Common myeloid progenitor, CD34-positive (primary cell): ENCODE results near the gene TCERG1.

ENCODE experiments used
- CTCF ChIA-PET: fragments of 350-600 bp; sonication (Branson Sonifier 250); formaldehyde crosslinking; loops from one replicate; lab custom pipeline; 2021; ENCODE audit warnings: antibody characterized with exemption; lab: Charles Lee
- POLR2A ChIA-PET: fragments of 350-600 bp; sonication (Branson Sonifier 250); formaldehyde crosslinking; loops from one replicate; lab custom pipeline; 2021; ENCODE audit warnings: antibody characterized with exemption; lab: Charles Lee
- DNase-seq, 3 donors: peaks; one replicate each; pipeline versions ENCODE4 v3.0.0 to v3.0.0-alpha.2; 2013
- H3K27ac ChIP-seq, 2 experiments: 1 replicate in 1 of 2; 2 replicates in 1 of 2; pipeline ENCODE4 v1.7.0; 2013; ENCODE audit warnings: inconsistent platforms in 2 of 2, low read length in 2 of 2, mild to moderate bottlenecking in 2 of 2, low read depth in 1 of 2, moderate library complexity in 1 of 2; ENCODE audit not compliant: severe bottlenecking in 2 of 2, insufficient read depth in 1 of 2, poor library complexity in 1 of 2
- H3K27me3 ChIP-seq, 5 experiments: replicated peaks in 2 of 5; 1 replicate in 3 of 5; 2 replicates in 2 of 5; pipeline versions ENCODE4 v1.6.1 to v1.7.0; 2013; ENCODE audit warnings: low read length in 4 of 5, mild to moderate bottlenecking in 2 of 5, moderate library complexity in 2 of 5, inconsistent platforms in 1 of 5; ENCODE audit not compliant: insufficient read depth in 5 of 5, control insufficient read depth in 4 of 5
- H3K36me3 ChIP-seq, 4 experiments: 1 replicate in 2 of 4; 2 replicates in 2 of 4; pipeline versions ENCODE4 v1.6.1 to v1.7.0; 2013; ENCODE audit warnings: low read length in 3 of 4, control low read depth in 1 of 4, mild to moderate bottlenecking in 1 of 4; ENCODE audit not compliant: control insufficient read depth in 4 of 4, insufficient read depth in 4 of 4
- H3K4me1 ChIP-seq, 4 experiments: 1 replicate in 3 of 4; 2 replicates in 1 of 4; pipeline versions ENCODE4 v1.6.1 to v1.7.1; 2013; ENCODE audit warnings: low read length in 3 of 4, mild to moderate bottlenecking in 3 of 4, control low read depth in 1 of 4, inconsistent platforms in 1 of 4, moderate library complexity in 1 of 4; ENCODE audit not compliant: control insufficient read depth in 4 of 4, insufficient read depth in 4 of 4; ENCODE audit errors: control extremely low read depth in 1 of 4
- H3K4me3 ChIP-seq, 7 experiments: 1 replicate in 4 of 7; 2 replicates in 3 of 7; pipeline versions ENCODE4 v1.5.1 to v1.7.0; 2013; ENCODE audit warnings: mild to moderate bottlenecking in 7 of 7, low read length in 6 of 7, moderate library complexity in 6 of 7, inconsistent platforms in 2 of 7, low read depth in 2 of 7, control low read depth in 1 of 7; ENCODE audit not compliant: insufficient read depth in 4 of 7, control insufficient read depth in 1 of 7; ENCODE audit errors: extremely low read depth in 1 of 7
- H3K9me3 ChIP-seq, 5 experiments: 1 replicate in 4 of 5; 2 replicates in 1 of 5; pipeline versions ENCODE4 v1.6.1 to v1.7.1; 2013; ENCODE audit warnings: low read length in 4 of 5, mild to moderate bottlenecking in 2 of 5, inconsistent platforms in 1 of 5, low read depth in 1 of 5, moderate library complexity in 1 of 5; ENCODE audit not compliant: control insufficient read depth in 4 of 5, insufficient read depth in 2 of 5; ENCODE audit errors: control extremely low read depth in 1 of 5
- WGBS: methylation state at CpG from one replicate; pipeline ENCODE4 v1.1.5; 2013; ENCODE audit not compliant: insufficient coverage; 5-methylcytosine and 5-hydroxymethylcytosine counted together

The TCERG1 gene

DNA sequence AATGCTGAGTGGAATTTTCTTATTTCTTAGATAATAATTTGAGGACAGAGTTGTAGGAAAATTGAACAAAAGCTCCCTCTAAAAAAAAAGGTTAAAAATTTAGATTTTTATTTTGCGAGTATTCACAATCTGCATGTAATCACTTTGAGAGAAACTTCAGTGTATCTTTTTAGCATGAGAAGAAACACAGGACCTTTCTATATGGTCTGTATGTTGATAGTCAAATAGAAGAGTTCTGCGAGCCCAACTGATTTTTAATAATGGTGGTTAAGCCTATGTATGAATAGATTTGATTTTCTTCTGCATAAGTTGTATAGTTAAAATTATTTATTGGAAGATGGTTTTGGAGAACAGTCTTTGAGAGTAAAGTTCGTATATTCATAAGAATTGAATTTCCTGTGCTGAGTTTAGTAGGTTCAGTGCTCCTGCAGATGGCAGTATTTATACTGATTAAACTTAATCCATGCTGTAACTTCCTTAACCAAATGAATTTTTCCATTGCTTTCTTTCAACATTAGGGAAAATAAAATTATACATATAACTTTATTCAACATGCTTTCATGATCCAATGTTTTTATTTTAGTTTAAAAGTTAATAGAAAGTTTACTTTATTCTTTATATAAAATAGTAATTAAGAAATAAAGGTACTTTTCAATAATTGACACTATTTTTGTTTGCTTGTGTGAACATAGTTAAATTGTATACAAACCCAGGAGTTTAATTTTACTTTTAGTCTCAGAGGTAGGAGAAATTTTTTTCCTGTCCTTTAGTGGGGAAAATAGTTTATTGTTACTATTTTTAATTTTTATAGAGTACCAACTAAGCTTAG is 19.6 kb downstream of the TCERG1 start:
- ChIA-PET CTCF (interaction anchor here (0.9 to 2.6 kb wide), 5 partner anchors 11 to 67 kb away, joined by 3 to 7 read pairs (median 4); no protein-coding TSS in a partner anchor), POLR2A (no interaction called here)
- WGBS: 90% methylated on average over 1 of the region's 3 CpGs

DNA sequence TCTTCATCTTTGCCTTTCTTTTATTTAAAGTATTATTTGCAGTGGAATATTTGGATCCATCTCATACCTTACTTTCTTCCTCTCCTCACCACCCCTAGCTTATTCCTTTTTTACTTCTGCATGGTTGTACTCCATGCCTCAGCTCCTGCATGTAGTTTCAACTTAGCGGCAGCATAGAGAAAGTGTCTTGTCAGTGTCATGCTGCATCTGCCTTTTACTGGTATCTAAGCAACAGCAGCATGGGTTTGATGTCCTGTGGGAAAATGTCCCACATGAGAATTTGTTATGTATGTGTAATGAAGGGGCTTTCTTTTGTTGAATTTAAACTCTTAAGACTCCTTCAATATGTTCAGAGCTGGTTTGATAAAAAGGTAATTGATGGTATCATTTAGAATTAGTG is 20.6 kb downstream of the TCERG1 start:
- Histone ChIP-seq H3K4me1 (no peaks in the 10 kb centered on the region), H3K36me3 (peaks cover 32 to 73% (median 50%) of the 10 kb centered on the region in 4 experiments), H3K4me3 (no peak overlapping the region), H3K27ac (no peak overlapping the region), H3K27me3 (no peaks in the 10 kb centered on the region), H3K9me3 (no peaks in the 10 kb centered on the region)
- CTCF ChIA-PET: interaction anchor here (0.5 to 2.6 kb wide), 7 partner anchors 10 to 210 kb away, joined by 4 to 7 read pairs (median 4); no protein-coding TSS in a partner anchor
- DNase-seq: no peak
- 100% methylated on average over 1 of the region's 1 CpG for WGBS
- POLR2A ChIA-PET: no interaction called here

More for the DNA sequence above, 19.6 kb downstream of the TCERG1 start:
- DNase-seq: peak in 2 of 3 donors; percentile 24
- peaks cover 30 to 70% (median 45%) of the 10 kb centered on the region in 4 experiments for H3K36me3 ChIP-seq
- no peaks in the 10 kb centered on the region for H3K27me3 ChIP-seq
- H3K9me3 ChIP-seq: no peaks in the 10 kb centered on the region
- peak overlapping the region in 1 of 2 experiments; percentile 56 for H3K27ac ChIP-seq
- H3K4me1 ChIP-seq: no peaks in the 10 kb centered on the region
- H3K4me3 ChIP-seq: no peak overlapping the region

DNA sequence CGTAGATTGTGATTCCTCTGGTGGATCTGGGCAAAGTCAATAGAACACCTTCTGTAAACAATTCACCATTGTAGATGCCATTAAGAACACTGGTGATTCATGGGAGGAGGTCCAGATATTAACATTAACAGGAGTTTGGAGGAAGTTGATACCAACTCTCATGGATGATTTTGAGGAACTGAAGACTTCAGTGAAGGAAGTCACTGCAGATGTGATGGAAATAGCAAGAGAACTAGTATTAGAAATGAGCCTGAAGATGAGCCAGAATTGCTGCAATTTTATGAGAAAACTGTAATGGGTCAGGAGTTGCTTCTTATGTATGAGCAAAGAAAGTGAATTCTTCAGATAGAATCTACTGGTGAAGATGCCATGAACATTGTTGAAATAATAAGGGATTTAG is 26.9 kb downstream of the TCERG1 start:
- POLR2A ChIA-PET: no interaction called here
- no peaks in the 10 kb centered on the region for H3K27me3 ChIP-seq
- H3K4me3 ChIP-seq: peak overlapping the region in 1 of 7 experiments; percentile 33
- DNase-seq: peak in 2 of 3 donors; percentile 26 to 44
- no peak overlapping the region for H3K27ac ChIP-seq
- H3K4me1 ChIP-seq: peaks cover 0 to 26% (median 10%) of the 10 kb centered on the region in 4 experiments
- peaks cover 0 to 3% (median 0%) of the 10 kb centered on the region in 5 experiments for H3K9me3 ChIP-seq
- H3K36me3 ChIP-seq: peaks cover 23 to 83% (median 54%) of the 10 kb centered on the region in 4 experiments
- CTCF ChIA-PET: interaction anchor here (1.1 kb wide), 2 partner anchors 10 to 16 kb away, joined by 3 to 4 read pairs; no protein-coding TSS in a partner anchor
- WGBS: 100% methylated on average over 1 of the region's 1 CpG

DNA sequence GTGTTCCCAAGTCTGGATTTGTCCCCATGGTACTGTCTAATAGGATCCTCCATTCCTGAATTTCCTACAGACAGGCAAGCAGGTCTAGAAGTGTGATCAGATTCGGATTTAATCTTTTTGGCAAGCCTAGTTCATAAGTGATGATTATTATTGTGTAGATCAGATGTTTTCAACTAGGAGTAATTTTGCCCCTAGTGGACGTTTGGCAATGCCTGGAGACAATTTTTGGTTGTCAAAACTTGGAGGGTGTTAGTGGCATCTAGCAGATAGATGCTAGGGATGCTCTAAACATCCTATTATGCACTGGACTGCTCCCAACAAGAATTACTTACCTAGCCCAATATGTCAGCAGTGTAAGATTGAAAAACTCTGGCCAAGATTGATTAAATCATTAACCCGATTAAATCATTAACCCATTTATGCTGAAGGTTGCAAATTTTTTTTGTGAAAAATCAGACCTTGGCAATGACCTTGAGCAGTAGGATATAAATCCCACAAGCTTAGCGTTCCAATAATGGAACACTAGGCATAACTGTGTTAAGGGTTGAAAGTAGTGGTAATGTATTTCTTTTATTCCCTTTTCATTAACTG is 28.2 kb downstream of the TCERG1 start:
- Histone ChIP-seq H3K4me3 (no peak overlapping the region), H3K4me1 (peaks cover 0 to 26% (median 10%) of the 10 kb centered on the region in 4 experiments), H3K27ac (no peak overlapping the region), H3K36me3 (peaks cover 23 to 87% (median 54%) of the 10 kb centered on the region in 4 experiments), H3K9me3 (peaks cover 0 to 3% (median 0%) of the 10 kb centered on the region in 5 experiments), H3K27me3 (no peaks in the 10 kb centered on the region)
- ChIA-PET POLR2A (no interaction called here), CTCF (no interaction called here)
- peak in 2 of 3 donors; percentile 36 to 45 for DNase-seq
- 100% methylated on average over 1 of the region's 4 CpGs for WGBS

DNA sequence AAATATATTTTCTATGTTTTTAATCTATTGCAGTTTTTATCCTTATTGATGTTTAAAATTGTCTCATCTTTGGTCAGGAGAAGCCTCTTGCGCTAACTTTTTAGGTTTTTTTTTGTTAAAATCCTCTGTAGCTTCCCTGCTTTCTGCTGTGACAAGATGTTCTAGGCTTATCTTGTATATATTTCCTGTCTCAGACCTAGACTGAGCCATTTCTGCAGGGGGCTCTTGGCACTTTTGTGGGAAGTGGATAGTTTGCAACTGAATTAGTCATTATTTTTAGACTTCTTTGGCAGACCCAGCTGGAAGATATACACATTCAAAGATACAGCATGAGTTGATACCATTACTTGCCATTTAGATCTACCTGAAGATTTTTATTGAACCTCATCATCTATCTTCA is 28.8 kb downstream of the TCERG1 start:
- Histone ChIP-seq H3K36me3 (peaks cover 26 to 87% (median 53%) of the 10 kb centered on the region in 4 experiments), H3K9me3 (peaks cover 0 to 3% (median 0%) of the 10 kb centered on the region in 5 experiments), H3K27ac (no peak overlapping the region), H3K4me3 (no peak overlapping the region), H3K4me1 (peaks cover 0 to 26% (median 10%) of the 10 kb centered on the region in 4 experiments), H3K27me3 (no peaks in the 10 kb centered on the region)
- CTCF ChIA-PET: no interaction called here
- WGBS: 100% methylated on average over 1 of the region's 1 CpG
- POLR2A ChIA-PET: no interaction called here
- DNase-seq: no peak

DNA sequence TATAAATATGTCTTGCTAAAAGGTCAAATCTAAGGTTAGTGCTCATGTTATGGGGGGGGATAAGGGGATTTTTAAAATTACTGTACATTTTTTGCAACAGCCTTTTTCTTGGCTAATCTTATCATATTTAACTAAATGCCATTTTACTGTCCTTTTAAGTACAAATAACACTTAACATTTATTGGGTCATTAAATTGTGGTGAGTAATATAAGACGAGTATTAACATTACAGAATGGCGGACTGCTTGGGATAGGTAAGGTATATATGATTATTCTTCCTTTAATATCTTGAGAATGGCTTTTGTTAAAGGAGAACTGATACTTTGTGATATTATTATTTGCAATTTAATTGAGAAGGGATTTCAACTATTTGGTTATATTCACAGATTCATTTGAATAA is 35.6 kb downstream of the TCERG1 start:
- Histone ChIP-seq H3K4me3 (no peak overlapping the region), H3K9me3 (no peaks in the 10 kb centered on the region), H3K36me3 (peaks cover 21 to 94% (median 53%) of the 10 kb centered on the region in 4 experiments), H3K4me1 (no peaks in the 10 kb centered on the region), H3K27ac (no peak overlapping the region), H3K27me3 (no peaks in the 10 kb centered on the region)
- POLR2A ChIA-PET: no interaction called here
- DNase-seq: no peak
- WGBS: no CpG with 5 or more reads among the region's 2 CpGs
- CTCF ChIA-PET: no interaction called here
